IMR-90 (cell line): ENCODE measurements around the gene DNMT3L. TPM values are rescaled to one million over a fixed set of nuclear protein-coding genes. Genes with fewer than 3 reads are reported as not detected.
A peak's percentile ranks its signal among the peaks of the same experiment; 100 is the strongest.
"Not testable (repeated sequence)": the region's sequence is repeated elsewhere in the genome, so short reads cannot be mapped to it uniquely, and the experiment has no call there.

Experiments
- ATAC-seq: fragments of 200-7000 bp; cut with Tn5 transposase; 2 replicates; pipeline ENCODE4 v1.9.1; 2020; ENCODE audit warnings: low read depth, mild to moderate bottlenecking, moderate library complexity
- BruUV-seq: library from RNA; stranded (reverse); fragments of 400-500 nt; replicated peaks from 2 replicates; lab custom pipeline; 2021; lab: Mats Ljungman, UMichigan
- CTCF ChIA-PET: fragments of 300-600 bp; formaldehyde crosslinking; extraction: SDS; loops from one replicate; lab custom pipeline; 2021; ENCODE audit warnings: antibody characterized with exemption; lab: Yijun Ruan, JAX
- POLR2A ChIA-PET: fragments of 300-600 bp; sonication (Branson Sonifier 250); formaldehyde crosslinking; loops from one replicate; lab custom pipeline; 2022; ENCODE audit warnings: antibody characterized with exemption; ENCODE audit not compliant: unreplicated experiment; lab: Charles Lee
- DNase-seq: peaks from one replicate; pipeline ENCODE4 v3.0.0; 2013
- H2AFZ ChIP-seq: replicated peaks from 2 replicates; pipeline ENCODE3; 2013; ENCODE audit warnings: low read length, mild to moderate bottlenecking; ENCODE audit not compliant: poor library complexity
- H2AK5ac ChIP-seq: 2 replicates; pipeline ENCODE4 v1.6.1; 2013; ENCODE audit warnings: low read depth, low read length, inconsistent platforms
- H2AK9ac ChIP-seq: replicated peaks from 2 replicates; pipeline ENCODE3; 2013; ENCODE audit warnings: mild to moderate bottlenecking, low read depth, low read length, moderate library complexity; ENCODE audit not compliant: poor library complexity
- H2BK120ac ChIP-seq: 2 replicates; pipeline ENCODE4 v1.6.1; 2013; ENCODE audit warnings: low read depth, low read length, inconsistent platforms
- H2BK15ac ChIP-seq: 3 replicates; pipeline ENCODE4 v1.6.1; 2013; ENCODE audit warnings: low read depth, low read length, inconsistent platforms
- H2BK20ac ChIP-seq: 2 replicates; pipeline ENCODE4 v1.6.1; 2013; ENCODE audit warnings: low read depth, mild to moderate bottlenecking, inconsistent platforms, low read length, moderate library complexity
- H2BK5ac ChIP-seq: 2 replicates; pipeline ENCODE4 v1.6.1; 2013; ENCODE audit warnings: mild to moderate bottlenecking, low read depth, low read length, inconsistent platforms; ENCODE audit not compliant: poor library complexity, severe bottlenecking
- H3K14ac ChIP-seq: replicated peaks from 2 replicates; pipeline ENCODE4 v1.6.1; 2013; ENCODE audit warnings: low read depth, low read length, inconsistent platforms
- H3K18ac ChIP-seq: 2 replicates; pipeline ENCODE4 v1.6.1; 2013; ENCODE audit warnings: low read depth, low read length, control low read depth
- H3K23ac ChIP-seq: 2 replicates; pipeline ENCODE4 v1.6.1; 2013; ENCODE audit warnings: low read depth, low read length, inconsistent platforms
- H3K27ac ChIP-seq: 2 replicates; pipeline ENCODE4 v1.5.1; 2013; ENCODE audit warnings: mild to moderate bottlenecking, control low read depth, low read length; ENCODE audit not compliant: insufficient read depth
- H3K27me3 ChIP-seq: 2 replicates; pipeline ENCODE4 v1.6.1; 2013; ENCODE audit warnings: low read length; ENCODE audit not compliant: control insufficient read depth, insufficient read depth
- H3K36me3 ChIP-seq: 2 replicates; pipeline ENCODE4 v1.6.1; 2013; ENCODE audit warnings: low read length, mixed read lengths; ENCODE audit not compliant: control insufficient read depth, insufficient read depth
- H3K4ac ChIP-seq: 2 replicates; pipeline ENCODE4 v1.6.1; 2013; ENCODE audit warnings: low read depth, low read length, inconsistent platforms
- H3K4me1 ChIP-seq: 2 replicates; pipeline ENCODE4 v1.6.1; 2013; ENCODE audit warnings: low read length, mixed read lengths; ENCODE audit not compliant: control insufficient read depth, insufficient read depth
- H3K4me2 ChIP-seq: 2 replicates; pipeline ENCODE4 v1.6.1; 2013; ENCODE audit warnings: low read depth, mild to moderate bottlenecking, control low read depth, low read length, moderate library complexity
- H3K4me3 ChIP-seq: 2 replicates; pipeline ENCODE4 v1.5.1; 2013; ENCODE audit warnings: low read depth, mild to moderate bottlenecking, control low read depth, low read length, moderate library complexity; ENCODE audit not compliant: insufficient read depth
- H3K56ac ChIP-seq: 2 replicates; pipeline ENCODE4 v1.6.1; 2013; ENCODE audit warnings: low read length, inconsistent platforms; ENCODE audit not compliant: insufficient read depth; ENCODE audit errors: extremely low read depth
- H3K79me1 ChIP-seq, 2 experiments: 2 replicates each; pipeline ENCODE4 v1.6.1; 2013; ENCODE audit warnings: low read length in 2 of 2, inconsistent platforms in 1 of 2, low read depth in 1 of 2
- H3K9ac ChIP-seq: 2 replicates; pipeline ENCODE4 v1.6.1; 2013; ENCODE audit warnings: low read depth, low read length, control low read depth
- H3K9me1 ChIP-seq: 2 replicates; pipeline ENCODE4 v1.6.1; 2013; ENCODE audit warnings: low read length, inconsistent platforms; ENCODE audit not compliant: insufficient read depth
- H3K9me3 ChIP-seq: 2 replicates; pipeline ENCODE4 v1.6.1; 2013; ENCODE audit warnings: low read length; ENCODE audit not compliant: control insufficient read depth, insufficient read depth
- H4K20me1 ChIP-seq: 2 replicates; pipeline ENCODE4 v1.6.1; 2013; ENCODE audit warnings: low read length, inconsistent platforms; ENCODE audit not compliant: insufficient read depth
- H4K5ac ChIP-seq: 2 replicates; pipeline ENCODE4 v1.6.1; 2013; ENCODE audit warnings: mild to moderate bottlenecking, low read depth, low read length, control low read depth
- H4K8ac ChIP-seq, 2 experiments: 2 replicates each; pipeline ENCODE4 v1.6.1; 2013; ENCODE audit warnings: low read depth in 2 of 2, low read length in 2 of 2, control low read depth in 1 of 2, inconsistent platforms in 1 of 2
- H4K91ac ChIP-seq: 2 replicates; pipeline ENCODE4 v1.6.1; 2013; ENCODE audit warnings: low read depth, low read length, inconsistent platforms; ENCODE audit not compliant: insufficient read depth
- WGBS, 2 experiments: methylation state at CpG; one replicate each; pipeline versions ENCODE4 v1.1.5 to v1.1.7; 2013; ENCODE audit warnings: missing lambda C conversion rate in 2 of 2; ENCODE audit not compliant: insufficient read length in 1 of 2; ENCODE audit errors: extremely low coverage in 2 of 2; 5-methylcytosine and 5-hydroxymethylcytosine counted together
- dilution Hi-C: fragments of 300-500 bp; cut with HindIII; formaldehyde crosslinking; loops from one replicate; pipeline ENCODE4 v1.14.3; 2018; ENCODE audit warnings: low sequenced_read_pairs; ENCODE audit not compliant: unreplicated experiment
- in situ Hi-C: fragments of 300-500 bp; cut with MboI; formaldehyde crosslinking; loops from 3 replicates; pipeline ENCODE4 v1.14.3; 2019; ENCODE audit warnings: low sequenced_read_pairs, inconsistent platforms, mixed read lengths
- intact Hi-C: fragments of 100-400 bp; cut with micrococcal nuclease; formaldehyde crosslinking; loops from 2 replicates; pipeline ENCODE4 v1.10.0; 2022
- polyA plus RNA-seq, 3 experiments: library from polyadenylated mRNA; depleted of rRNA; stranded (reverse); fragments of >200 nt; gene quantifications; 2 replicates each; pipeline ENCODE4 v1.2.3, GENCODE V29; 2012; ENCODE audit warnings: low replicate concordance in 1 of 3
- total RNA-seq: library from RNA; depleted of rRNA; stranded (reverse); fragments of >200 nt; gene quantifications from 2 replicates; pipeline ENCODE4 v1.2.3, GENCODE V29; 2012

DNMT3L gene
- total and polyA plus RNA-seq, 2 of the 4 experiments (the other 2 are of a cell fraction), result not detected

DNA sequence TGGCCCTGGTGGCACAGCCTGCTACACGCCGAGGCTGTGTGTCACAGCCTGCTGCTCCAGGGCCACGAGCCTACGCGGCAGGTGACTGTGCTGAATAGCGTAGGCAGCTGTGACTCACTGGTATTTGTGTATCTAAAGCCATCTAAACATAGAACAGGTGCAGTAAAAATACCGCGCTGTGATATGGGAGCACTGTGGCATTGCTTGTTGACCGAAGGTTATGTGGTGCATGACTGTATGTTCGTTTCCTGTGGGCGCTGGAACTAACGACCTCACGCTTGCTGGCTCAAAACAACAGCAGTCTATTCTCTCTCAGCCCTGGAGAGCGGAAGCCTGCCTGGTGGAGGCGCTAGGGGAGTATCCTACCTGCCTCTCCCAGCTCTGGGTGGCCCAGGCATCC lies 17.7 kb downstream of the DNMT3L start:
- ATAC-seq, H2AK5ac ChIP-seq, H3K4me2 ChIP-seq, H4K20me1 ChIP-seq, DNase-seq, H3K9me1 ChIP-seq, in situ Hi-C loops, H3K9ac ChIP-seq, H3K14ac ChIP-seq, H3K36me3 ChIP-seq, H3K4me1 ChIP-seq, dilution Hi-C loops, H3K27ac ChIP-seq, intact Hi-C loops, H4K91ac ChIP-seq, H4K5ac ChIP-seq, H2AFZ ChIP-seq, CTCF ChIA-PET, BruUV-seq, H3K18ac ChIP-seq, H2BK20ac ChIP-seq, H3K56ac ChIP-seq, H2BK15ac ChIP-seq, H3K4me3 ChIP-seq, H3K27me3 ChIP-seq, H4K8ac ChIP-seq, H3K23ac ChIP-seq, POLR2A ChIA-PET, H2AK9ac ChIP-seq, H2BK5ac ChIP-seq, H3K79me1 ChIP-seq, H2BK120ac ChIP-seq, H3K9me3 ChIP-seq, H3K4ac ChIP-seq: not testable (repeated sequence)
- WGBS, 2 experiments, result no CpG with 5 or more reads among the region's 15 CpGs

DNA sequence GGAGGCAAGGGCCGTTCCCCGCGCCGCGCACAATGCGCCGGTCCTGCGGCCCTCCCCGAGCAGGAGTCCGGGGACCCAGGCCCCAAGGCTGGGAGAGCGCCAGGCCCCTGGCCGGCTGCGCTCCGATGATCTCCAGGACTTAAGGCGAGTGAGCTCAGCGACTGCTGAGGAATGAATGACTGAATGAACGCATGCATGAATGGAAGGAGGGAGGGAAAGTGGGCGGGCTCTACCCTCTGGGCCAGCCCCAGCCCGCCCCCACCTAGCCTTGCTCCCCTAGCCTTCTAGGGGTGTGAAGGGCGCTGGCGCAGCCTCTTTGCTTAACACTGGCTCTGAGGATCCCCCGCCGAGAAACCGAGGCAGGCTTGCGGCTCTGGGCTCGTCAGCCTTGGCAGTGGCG lies 20.4 kb downstream of the DNMT3L start:
- H2BK15ac ChIP-seq, H3K14ac ChIP-seq, H2BK20ac ChIP-seq, in situ Hi-C loops, H2BK5ac ChIP-seq, H3K27ac ChIP-seq, DNase-seq, H3K9me1 ChIP-seq, H2BK120ac ChIP-seq, H2AK5ac ChIP-seq, H3K4me3 ChIP-seq, CTCF ChIA-PET, H3K9ac ChIP-seq, H3K4me2 ChIP-seq, H3K9me3 ChIP-seq, POLR2A ChIA-PET, H4K91ac ChIP-seq, BruUV-seq, H4K8ac ChIP-seq, dilution Hi-C loops, H3K36me3 ChIP-seq, H3K79me1 ChIP-seq, H3K56ac ChIP-seq, H3K4ac ChIP-seq, H3K27me3 ChIP-seq, H3K4me1 ChIP-seq, H3K18ac ChIP-seq, H2AK9ac ChIP-seq, H3K23ac ChIP-seq, intact Hi-C loops, H4K5ac ChIP-seq, H2AFZ ChIP-seq, H4K20me1 ChIP-seq: not testable (repeated sequence)
- no CpG with 5 or more reads among the region's 27 CpGs for WGBS, 2 experiments
- ATAC-seq, result peak; percentile 50
